Activated CD8-positive, alpha-beta T cell treated with anti-CD3 and anti-CD28 coated beads for 36 hours (primary cell): ENCODE results near the gene DOK5. TPM values are rescaled to one million over a fixed set of nuclear protein-coding genes. Genes with fewer than 3 reads are reported as not detected.
"Not testable (repeated sequence)": the region's sequence is repeated elsewhere in the genome, so short reads cannot be mapped to it uniquely, and the experiment has no call there.

Source experiments
- ATAC-seq: fragments of 200-7000 bp; cut with Tn5 transposase; one replicate; pipeline ENCODE4 v1.10.0; 2021; ENCODE audit warnings: mild to moderate bottlenecking, moderate library complexity
- CTCF ChIA-PET: fragments of 350-600 bp; sonication (Branson Sonifier 250); formaldehyde crosslinking; loops from one replicate; lab custom pipeline; 2021; ENCODE audit warnings: antibody characterized with exemption; lab: Charles Lee
- POLR2A ChIA-PET: fragments of 350-600 bp; sonication (Branson Sonifier 250); formaldehyde crosslinking; loops from one replicate; lab custom pipeline; 2021; ENCODE audit warnings: antibody characterized with exemption; lab: Charles Lee
- DNase-seq: peaks from one replicate; pipeline ENCODE4 v3.0.0-alpha.2; 2020
- H3K27ac Mint-ChIP-seq: one replicate; pipeline ENCODE4 v1.8.0; 2021; ENCODE audit warnings: mild to moderate bottlenecking, mixed read lengths
- H3K27me3 Mint-ChIP-seq: one replicate; pipeline ENCODE4 v1.8.0; 2021; ENCODE audit warnings: mixed read lengths
- H3K36me3 Mint-ChIP-seq: one replicate; pipeline ENCODE4 v1.8.0; 2021; ENCODE audit warnings: low read depth, mixed read lengths
- H3K4me1 Mint-ChIP-seq: one replicate; pipeline ENCODE4 v1.8.0; 2021; ENCODE audit warnings: low read depth, mixed read lengths
- H3K4me3 Mint-ChIP-seq: one replicate; pipeline ENCODE4 v1.8.0; 2021; ENCODE audit warnings: mild to moderate bottlenecking, moderate library complexity, mixed read lengths
- H3K9me3 Mint-ChIP-seq: one replicate; pipeline ENCODE4 v1.8.0; 2021; ENCODE audit warnings: mixed read lengths
- intact Hi-C: fragments of 100-400 bp; cut with micrococcal nuclease; formaldehyde crosslinking; loops from one replicate; pipeline ENCODE4 v1.10.0; 2022
- total RNA-seq, 2 experiments: library from RNA; stranded (reverse); gene quantifications; one replicate each; pipeline ENCODE4 v1.2.3, GENCODE V29; 2021
- TF ChIP-seq, protein P1 (sequence below): fragments of 200-600 bp; IDR thresholded peaks from one replicate; pipeline ENCODE4 v1.8.0; 2022; ENCODE audit warnings: antibody characterized with exemption, mild to moderate bottlenecking

DOK5 gene
- total RNA-seq, 2 experiments from 2014 or later, result 1.3 to 1.4 TPM

DNA sequence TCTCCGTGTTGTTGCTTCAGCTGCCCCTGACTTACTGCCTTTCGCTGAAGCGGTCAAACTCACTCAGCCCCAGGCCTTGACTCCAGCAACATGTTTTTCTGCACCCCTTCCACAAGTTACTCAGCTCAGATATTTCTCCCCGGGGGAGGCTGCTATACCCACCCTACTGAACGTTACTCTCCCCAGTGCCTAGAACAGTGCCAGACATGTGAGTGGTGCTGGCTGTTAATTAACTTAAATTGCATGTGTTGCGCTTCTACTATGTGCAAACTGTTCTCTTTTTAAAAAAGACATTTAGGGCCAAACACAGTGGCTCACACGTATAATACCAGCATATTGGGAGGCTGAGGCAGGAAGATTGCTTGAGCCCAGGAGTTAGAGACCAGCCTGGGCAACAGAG is 41.2 kb upstream of the DOK5 start:
- no peaks in the 10 kb centered on the region for H3K27me3 Mint-ChIP-seq
- intact Hi-C loops, result no loop called here
- no peak overlapping the region for H3K27ac Mint-ChIP-seq
- no peak overlapping the region for H3K4me3 Mint-ChIP-seq
- POLR2A ChIA-PET, result no interaction called here
- H3K9me3 Mint-ChIP-seq, result no peaks in the 10 kb centered on the region
- TF ChIP-seq, protein P1, sequence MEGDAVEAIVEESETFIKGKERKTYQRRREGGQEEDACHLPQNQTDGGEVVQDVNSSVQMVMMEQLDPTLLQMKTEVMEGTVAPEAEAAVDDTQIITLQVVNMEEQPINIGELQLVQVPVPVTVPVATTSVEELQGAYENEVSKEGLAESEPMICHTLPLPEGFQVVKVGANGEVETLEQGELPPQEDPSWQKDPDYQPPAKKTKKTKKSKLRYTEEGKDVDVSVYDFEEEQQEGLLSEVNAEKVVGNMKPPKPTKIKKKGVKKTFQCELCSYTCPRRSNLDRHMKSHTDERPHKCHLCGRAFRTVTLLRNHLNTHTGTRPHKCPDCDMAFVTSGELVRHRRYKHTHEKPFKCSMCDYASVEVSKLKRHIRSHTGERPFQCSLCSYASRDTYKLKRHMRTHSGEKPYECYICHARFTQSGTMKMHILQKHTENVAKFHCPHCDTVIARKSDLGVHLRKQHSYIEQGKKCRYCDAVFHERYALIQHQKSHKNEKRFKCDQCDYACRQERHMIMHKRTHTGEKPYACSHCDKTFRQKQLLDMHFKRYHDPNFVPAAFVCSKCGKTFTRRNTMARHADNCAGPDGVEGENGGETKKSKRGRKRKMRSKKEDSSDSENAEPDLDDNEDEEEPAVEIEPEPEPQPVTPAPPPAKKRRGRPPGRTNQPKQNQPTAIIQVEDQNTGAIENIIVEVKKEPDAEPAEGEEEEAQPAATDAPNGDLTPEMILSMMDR, result no peak
- H3K4me1 Mint-ChIP-seq, result no peaks in the 10 kb centered on the region
- H3K36me3 Mint-ChIP-seq, result no peaks in the 10 kb centered on the region
- CTCF ChIA-PET, result no interaction called here
- ATAC-seq (no peak), DNase-seq (no peak)

DNA sequence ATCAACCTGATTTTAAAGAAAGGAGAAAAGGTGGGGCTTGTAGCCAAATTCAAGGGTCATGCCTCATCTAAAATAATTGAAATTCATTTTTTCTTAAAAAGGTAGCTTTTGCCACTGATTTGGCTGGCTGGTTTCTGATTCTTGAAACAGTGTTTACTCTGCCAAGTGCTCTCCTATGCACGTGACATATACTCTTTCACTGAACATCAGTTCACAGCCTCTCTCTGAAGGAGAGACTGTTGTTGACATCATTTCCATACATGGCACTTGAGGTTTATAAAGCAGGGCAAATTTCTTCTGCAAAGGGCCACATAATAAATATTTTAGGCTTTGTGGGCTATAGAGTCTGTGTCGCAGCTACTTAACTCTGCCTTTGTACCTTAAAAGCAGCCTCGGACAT is 40.4 kb upstream of the DOK5 start:
- ChIA-PET POLR2A (no interaction called here), CTCF (no interaction called here)
- no peaks in the 10 kb centered on the region for H3K36me3 Mint-ChIP-seq
- no peak overlapping the region for H3K27ac Mint-ChIP-seq
- H3K9me3 Mint-ChIP-seq, result no peaks in the 10 kb centered on the region
- no peaks in the 10 kb centered on the region for H3K4me1 Mint-ChIP-seq
- intact Hi-C loops, result no loop called here
- TF ChIP-seq, protein P1, result no peak
- DNase-seq (no peak), ATAC-seq (no peak)
- no peaks in the 10 kb centered on the region for H3K27me3 Mint-ChIP-seq
- no peak overlapping the region for H3K4me3 Mint-ChIP-seq

DNA sequence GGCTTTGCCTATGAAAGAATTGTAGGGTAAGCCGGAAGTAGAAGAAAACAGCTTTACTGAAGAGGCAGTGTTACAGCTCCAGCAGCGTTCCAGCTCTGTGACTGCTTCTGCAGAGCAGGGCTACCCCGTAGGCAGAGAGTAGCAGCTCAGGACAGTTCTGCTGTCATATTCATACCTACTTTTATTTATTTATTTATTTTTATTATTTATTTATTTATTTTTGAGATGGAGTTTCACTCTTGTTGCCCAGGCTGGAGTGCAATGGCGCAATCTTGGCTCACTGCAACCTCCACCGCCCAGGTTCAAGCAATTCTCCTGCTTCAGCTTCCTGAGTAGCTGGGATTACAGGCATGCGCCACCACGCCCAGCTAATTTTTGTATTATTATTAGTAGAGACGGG is 39.0 kb upstream of the DOK5 start:
- H3K27ac Mint-ChIP-seq, H3K4me3 Mint-ChIP-seq, H3K27me3 Mint-ChIP-seq, POLR2A ChIA-PET, H3K9me3 Mint-ChIP-seq, H3K36me3 Mint-ChIP-seq, ATAC-seq, H3K4me1 Mint-ChIP-seq, CTCF ChIA-PET, DNase-seq, intact Hi-C loops: not testable (repeated sequence)

DNA sequence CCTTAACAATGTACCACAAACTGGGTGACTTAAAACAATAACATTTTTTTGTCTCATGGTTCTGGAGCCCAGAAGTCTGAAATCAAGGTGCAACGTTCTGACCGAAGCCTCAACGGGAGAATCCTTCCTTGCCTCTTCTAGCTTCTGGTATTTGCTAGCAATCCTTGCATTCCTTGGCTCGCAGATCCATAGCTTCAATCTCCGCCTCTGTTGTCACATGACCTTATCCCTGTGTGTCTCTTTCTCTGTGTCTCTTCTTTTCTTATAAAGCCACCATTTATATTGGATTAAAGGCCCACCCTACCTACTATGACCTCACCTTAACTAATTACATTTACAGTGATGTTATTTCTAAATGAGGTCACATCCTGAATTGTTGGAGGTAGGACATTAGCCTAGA is 37.2 kb upstream of the DOK5 start:
- POLR2A ChIA-PET, result interaction anchor here (0.9 kb wide), 1 partner anchor 12 kb away, joined by 3 read pairs; no protein-coding TSS in a partner anchor
- ATAC-seq, result no peak
- H3K4me1 Mint-ChIP-seq, result no peaks in the 10 kb centered on the region
- no peaks in the 10 kb centered on the region for H3K27me3 Mint-ChIP-seq
- intact Hi-C loops, result no loop called here
- H3K9me3 Mint-ChIP-seq, result no peaks in the 10 kb centered on the region
- no peak overlapping the region for H3K27ac Mint-ChIP-seq
- DNase-seq, result no peak
- no peak overlapping the region for H3K4me3 Mint-ChIP-seq
- TF ChIP-seq, protein P1, result no peak
- H3K36me3 Mint-ChIP-seq, result no peaks in the 10 kb centered on the region
- CTCF ChIA-PET, result no interaction called here

DNA sequence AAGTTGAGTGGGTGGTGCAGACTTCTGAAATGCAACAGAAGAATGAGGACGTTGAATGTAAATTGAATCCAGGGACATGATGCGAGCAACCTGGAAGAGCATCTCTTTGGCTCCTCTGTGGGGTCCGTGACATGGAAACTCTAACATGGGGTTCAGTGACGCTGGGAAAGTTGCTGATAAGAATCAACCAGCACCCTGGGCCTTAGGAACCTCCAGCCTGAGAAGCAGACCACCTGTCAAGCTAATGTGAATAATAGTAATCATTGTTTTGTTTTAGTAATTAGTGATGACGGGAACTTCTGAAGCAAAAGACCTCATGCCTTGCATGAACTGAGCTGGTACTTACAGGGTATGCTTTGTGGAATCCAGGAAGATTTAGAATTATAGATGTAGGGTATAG is 25.2 kb upstream of the DOK5 start:
- Mint-ChIP-seq H3K36me3 (no peaks in the 10 kb centered on the region), H3K27me3 (peaks cover 7% of the 10 kb centered on the region), H3K9me3 (peaks cover 7% of the 10 kb centered on the region), H3K27ac (no peak overlapping the region), H3K4me1 (no peaks in the 10 kb centered on the region), H3K4me3 (no peak overlapping the region)
- intact Hi-C loops, result no loop called here
- TF ChIP-seq, protein P1, result no peak
- no peak for ATAC-seq
- DNase-seq, result no peak
- POLR2A ChIA-PET, result interaction anchor here (0.6 kb wide), 1 partner anchor 12 kb away, joined by 3 read pairs; no protein-coding TSS in a partner anchor
- CTCF ChIA-PET, result no interaction called here

DNA sequence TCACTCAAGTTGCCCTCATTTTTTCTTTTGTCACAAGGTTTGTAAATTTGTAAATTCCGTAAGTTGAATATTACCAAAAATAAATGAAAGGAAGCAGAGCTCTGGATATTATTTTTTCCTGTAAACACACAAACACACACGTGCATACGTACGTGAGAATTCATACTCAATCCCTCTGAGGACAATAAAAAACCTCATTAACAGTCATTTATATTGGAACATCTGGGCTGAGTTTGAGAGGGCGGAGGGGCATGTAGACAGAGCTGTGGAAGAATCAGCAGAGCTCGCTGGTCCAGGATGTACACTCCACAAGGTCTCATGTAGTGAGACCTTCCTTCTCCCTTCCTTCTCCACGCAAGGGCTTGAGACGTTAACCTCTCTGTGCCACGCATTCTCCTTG is 24.2 kb upstream of the DOK5 start:
- no peak overlapping the region for H3K4me3 Mint-ChIP-seq
- DNase-seq (no peak), ATAC-seq (no peak)
- CTCF ChIA-PET, result no interaction called here
- POLR2A ChIA-PET, result no interaction called here
- TF ChIP-seq, protein P1, result no peak
- peaks cover 7% of the 10 kb centered on the region for H3K9me3 Mint-ChIP-seq
- no peaks in the 10 kb centered on the region for H3K36me3 Mint-ChIP-seq
- H3K27ac Mint-ChIP-seq, result no peak overlapping the region
- no peaks in the 10 kb centered on the region for H3K4me1 Mint-ChIP-seq
- intact Hi-C loops, result no loop called here
- H3K27me3 Mint-ChIP-seq, result peaks cover 4% of the 10 kb centered on the region
